ENCODE data around the gene DEPDC5.

GRCh38 chr22:31872209-31872608 is 118.4 kb downstream of the DEPDC5 start:
- TF ChIP-seq POLR2AphosphoS5 (IDR thresholded peaks at IDR 0.05; ENCODE audit: borderline replicate concordance, low read depth, low read length) (no peak), EZH2 (IDR thresholded peaks at IDR 0.05) (no peak), FOXP2 (optimal IDR thresholded peaks at IDR 0.05; ENCODE audit: control extremely low read depth, extremely low read length, insufficient read depth) (no peak)

Data from SK-N-MC (cell line).